Gastrocnemius medialis (tissue), 4 donors: ENCODE data around the gene FAM13A. TPM values are rescaled to one million over a fixed set of nuclear protein-coding genes. Genes with fewer than 3 reads are reported as not detected.

Experiments used
- ATAC-seq, 2 donors: fragments of 150-250 bp; one replicate each; pipeline ENCODE4 v1.9.1; 2016
- DNase-seq, 2 donors: peaks; one replicate each; pipeline ENCODE4 v3.0.0-alpha.2; 2019
- H3K27ac ChIP-seq, 4 donors: fragments of 200-600 bp; sonication (generic); 1 replicate in 1 of 4; 2 replicates in 3 of 4; pipeline ENCODE4 v1.5.1; 2016 to 2018; ENCODE audit warnings: mild to moderate bottlenecking in 2 of 4, moderate library complexity in 1 of 4
- H3K27me3 ChIP-seq, 3 donors: fragments of 200-600 bp; sonication (generic) in 2 of 3; 1 replicate in 1 of 3; 2 replicates in 2 of 3; pipeline versions ENCODE4 v1.5.1 to v1.6.0; 2016 to 2019; ENCODE audit warnings: mild to moderate bottlenecking in 1 of 3, moderate library complexity in 1 of 3
- H3K36me3 ChIP-seq, 2 donors: fragments of 200-600 bp; sonication (generic) in 1 of 2; one replicate each; pipeline ENCODE4 v1.5.1; 2017 to 2018
- H3K4me1 ChIP-seq, 2 donors: fragments of 200-600 bp; sonication (generic) in 1 of 2; one replicate each; pipeline ENCODE4 v1.5.1; 2016 to 2017; ENCODE audit warnings: mild to moderate bottlenecking in 2 of 2
- H3K4me3 ChIP-seq, 4 donors: fragments of 200-600 bp; sonication (generic) in 3 of 4; 1 replicate in 1 of 4; 2 replicates in 3 of 4; pipeline ENCODE4 v1.5.1; 2016 to 2019; ENCODE audit warnings: mild to moderate bottlenecking in 2 of 4
- H3K9me3 ChIP-seq, 3 donors: fragments of 200-600 bp; sonication (generic) in 2 of 3; 1 replicate in 1 of 3; 2 replicates in 2 of 3; pipeline ENCODE4 v1.5.1; 2016 to 2019
- POLR2A ChIP-seq, 2 donors: fragments of 450-650 bp; IDR thresholded peaks; one replicate each; pipeline ENCODE4 v1.6.1; 2017; ENCODE audit warnings: antibody characterized with exemption in 2 of 2, mild to moderate bottlenecking in 2 of 2, moderate library complexity in 2 of 2
- in situ Hi-C, 4 donors: fragments of 200-750 bp; cut with MboI; loops; one replicate each; pipeline versions ENCODE4 v1.15.0 to v1.8.0; 2017; ENCODE audit warnings: low sequenced_read_pairs in 4 of 4
- intact Hi-C: fragments of 100-400 bp; cut with DNase I; formaldehyde crosslinking; loops from one replicate; pipeline ENCODE4 v1.15.1; 2023; ENCODE audit warnings: low total_unique reads
- total RNA-seq, 4 donors: library from RNA; depleted of rRNA; stranded (reverse); fragments of >200 nt; gene quantifications; one replicate each; pipeline versions ENCODE4 v1.1.0 to v1.2.3, GENCODE V29; 2016
- TF ChIP-seq, protein P1 (sequence below), 5 experiments: fragments of 450-650 bp in 3 of 5; fragments of 200-600 bp in 2 of 5; sonication (generic) in 2 of 5; IDR thresholded peaks in 4 of 5; conservative IDR thresholded peaks in 1 of 5; 1 replicate in 4 of 5; 2 replicates in 1 of 5; pipeline ENCODE4 v1.5.1; 2016 to 2019; ENCODE audit warnings: antibody characterized with exemption in 5 of 5, mild to moderate bottlenecking in 3 of 5, moderate library complexity in 3 of 5

Gene FAM13A
- total RNA-seq, 4 donors from 2014 or later, result 6.7 to 14.1 (median 11.4) TPM

DNA sequence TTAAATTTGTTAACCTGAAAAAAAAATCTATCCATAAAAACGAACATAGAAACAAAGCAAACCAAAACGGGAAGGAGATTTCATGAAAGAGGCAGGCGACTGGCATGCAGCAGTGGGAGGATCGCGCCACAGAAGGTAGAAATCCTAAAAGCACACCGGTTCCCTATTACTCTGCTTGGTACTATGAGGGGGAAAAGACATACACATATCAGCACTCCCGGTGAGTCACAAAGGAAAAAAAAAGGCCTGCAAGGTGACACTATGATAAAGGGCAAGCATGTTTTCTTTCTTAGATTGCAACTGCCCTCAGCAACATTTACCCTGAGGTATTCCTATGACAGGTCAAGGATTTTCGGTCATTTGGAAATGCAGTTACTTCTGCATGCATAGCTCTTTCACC lies 298.7 kb downstream of the FAM13A start:
- H3K27me3 ChIP-seq, result no peaks in the 10 kb centered on the region
- intact Hi-C loops, result no loop called here
- peaks cover 9 to 26% of the 10 kb centered on the region in 2 donors for H3K4me1 ChIP-seq
- H3K36me3 ChIP-seq, result peaks cover 0 to 3% of the 10 kb centered on the region in 2 donors
- H3K4me3 ChIP-seq, result peak overlapping the region; percentile 47 to 61 (median 49)
- in situ Hi-C loops, result no loop called here
- TF ChIP-seq POLR2A (IDR thresholded peaks at IDR 0.05), result no peak
- TF ChIP-seq, protein P1, sequence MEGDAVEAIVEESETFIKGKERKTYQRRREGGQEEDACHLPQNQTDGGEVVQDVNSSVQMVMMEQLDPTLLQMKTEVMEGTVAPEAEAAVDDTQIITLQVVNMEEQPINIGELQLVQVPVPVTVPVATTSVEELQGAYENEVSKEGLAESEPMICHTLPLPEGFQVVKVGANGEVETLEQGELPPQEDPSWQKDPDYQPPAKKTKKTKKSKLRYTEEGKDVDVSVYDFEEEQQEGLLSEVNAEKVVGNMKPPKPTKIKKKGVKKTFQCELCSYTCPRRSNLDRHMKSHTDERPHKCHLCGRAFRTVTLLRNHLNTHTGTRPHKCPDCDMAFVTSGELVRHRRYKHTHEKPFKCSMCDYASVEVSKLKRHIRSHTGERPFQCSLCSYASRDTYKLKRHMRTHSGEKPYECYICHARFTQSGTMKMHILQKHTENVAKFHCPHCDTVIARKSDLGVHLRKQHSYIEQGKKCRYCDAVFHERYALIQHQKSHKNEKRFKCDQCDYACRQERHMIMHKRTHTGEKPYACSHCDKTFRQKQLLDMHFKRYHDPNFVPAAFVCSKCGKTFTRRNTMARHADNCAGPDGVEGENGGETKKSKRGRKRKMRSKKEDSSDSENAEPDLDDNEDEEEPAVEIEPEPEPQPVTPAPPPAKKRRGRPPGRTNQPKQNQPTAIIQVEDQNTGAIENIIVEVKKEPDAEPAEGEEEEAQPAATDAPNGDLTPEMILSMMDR (IDR thresholded peaks at IDR 0.05 in 4 of 5, conservative IDR thresholded peaks at IDR 0.05 in 1 of 5), result no peak
- ATAC-seq (peak; percentile 53 to 75), DNase-seq (no peak)
- H3K9me3 ChIP-seq, result no peaks in the 10 kb centered on the region
- H3K27ac ChIP-seq, result peak overlapping the region; percentile 32 to 77 (median 68)

DNA sequence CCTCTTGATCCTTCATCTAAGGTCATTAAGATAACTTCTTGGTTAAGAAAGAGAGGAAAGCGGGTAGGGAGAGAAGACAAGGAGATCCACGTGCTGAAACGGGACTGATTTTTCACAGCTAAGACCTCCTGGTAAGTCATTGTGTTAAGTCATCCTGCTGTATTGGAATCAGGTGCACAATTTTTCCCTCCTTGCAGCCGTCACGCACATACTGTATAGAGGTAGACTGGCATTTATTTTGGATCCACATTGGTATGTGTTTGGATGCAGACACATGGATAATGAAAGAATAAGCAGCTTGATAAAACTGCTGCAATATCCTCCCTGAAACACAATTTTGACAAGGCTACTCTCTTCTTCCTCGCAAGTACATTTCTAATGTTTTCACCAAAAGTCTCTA lies 299.2 kb downstream of the FAM13A start:
- in situ Hi-C loops (no loop called here), intact Hi-C loops (no loop called here)
- Histone ChIP-seq H3K9me3 (no peaks in the 10 kb centered on the region), H3K4me3 (peak overlapping the region; percentile 47 to 61 (median 49)), H3K36me3 (peaks cover 0 to 3% of the 10 kb centered on the region in 2 donors), H3K4me1 (peaks cover 9 to 26% of the 10 kb centered on the region in 2 donors), H3K27ac (peak overlapping the region in 3 of 4 donors; percentile 62 to 77 (median 75)), H3K27me3 (no peaks in the 10 kb centered on the region)
- DNase-seq (no peak), ATAC-seq (peak in 1 of 2 donors; percentile 9)
- TF ChIP-seq, protein P1 (IDR thresholded peaks at IDR 0.05 in 4 of 5, conservative IDR thresholded peaks at IDR 0.05 in 1 of 5), result no peak
- TF ChIP-seq POLR2A (IDR thresholded peaks at IDR 0.05), result no peak

DNA sequence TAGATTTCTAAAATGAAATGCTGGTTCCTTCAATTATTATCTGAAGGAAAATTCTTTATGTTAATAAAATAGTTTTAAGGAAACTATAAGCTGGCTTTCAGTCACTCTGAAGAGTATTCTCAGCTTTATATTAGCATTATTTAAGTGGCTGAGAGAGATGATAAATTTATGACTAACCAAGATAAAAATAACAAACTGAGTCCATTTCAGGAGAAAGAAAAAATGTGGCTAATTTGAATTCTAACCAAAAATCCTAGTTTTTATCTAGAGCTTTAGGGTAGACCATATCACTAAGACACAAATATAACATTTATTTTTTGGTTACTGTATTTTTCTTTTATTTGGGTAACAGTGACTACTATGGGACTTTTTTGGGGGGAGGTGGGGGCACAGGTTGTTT lies 299.9 kb downstream of the FAM13A start:
- no peak for TF ChIP-seq POLR2A (IDR thresholded peaks at IDR 0.05)
- TF ChIP-seq, protein P1 (IDR thresholded peaks at IDR 0.05 in 4 of 5, conservative IDR thresholded peaks at IDR 0.05 in 1 of 5), result no peak
- intact Hi-C loops, result no loop called here
- Histone ChIP-seq H3K4me3 (peak overlapping the region in 1 of 4 donors; percentile 47), H3K27ac (peak overlapping the region in 3 of 4 donors; percentile 62 to 77 (median 75)), H3K27me3 (no peaks in the 10 kb centered on the region), H3K4me1 (peaks cover 9 to 26% of the 10 kb centered on the region in 2 donors), H3K36me3 (peaks cover 0 to 2% of the 10 kb centered on the region in 2 donors), H3K9me3 (no peaks in the 10 kb centered on the region)
- in situ Hi-C loops, result no loop called here
- DNase-seq (no peak), ATAC-seq (no peak)

DNA sequence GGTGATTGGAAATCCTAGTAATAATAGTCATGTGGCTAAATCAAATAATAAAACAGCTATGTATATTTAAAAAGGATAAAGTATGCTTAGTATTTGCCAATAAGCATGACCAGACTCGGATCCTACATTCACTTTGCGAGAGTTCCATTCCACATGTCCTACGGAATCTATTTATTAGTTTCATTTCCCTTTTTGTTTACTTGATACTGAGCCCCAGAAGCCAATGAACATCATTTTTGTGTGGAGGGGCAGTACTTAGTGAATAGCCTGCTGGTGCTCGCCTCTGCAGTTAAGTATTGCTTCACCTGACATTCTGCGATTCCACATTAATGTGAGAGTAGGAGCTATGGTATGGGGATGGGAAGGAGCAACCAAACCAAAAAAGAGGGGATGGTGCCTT lies 300.8 kb downstream of the FAM13A start:
- no peaks in the 10 kb centered on the region for H3K9me3 ChIP-seq
- in situ Hi-C loops, result no loop called here
- H3K27me3 ChIP-seq, result no peaks in the 10 kb centered on the region
- TF ChIP-seq, protein P1 (IDR thresholded peaks at IDR 0.05 in 4 of 5, conservative IDR thresholded peaks at IDR 0.05 in 1 of 5), result no peak
- no peak for TF ChIP-seq POLR2A (IDR thresholded peaks at IDR 0.05)
- H3K36me3 ChIP-seq, result no peaks in the 10 kb centered on the region
- DNase-seq (no peak), ATAC-seq (no peak)
- H3K4me3 ChIP-seq, result no peak overlapping the region
- no peak overlapping the region for H3K27ac ChIP-seq
- peaks cover 9 to 26% of the 10 kb centered on the region in 2 donors for H3K4me1 ChIP-seq
- intact Hi-C loops, result no loop called here

DNA sequence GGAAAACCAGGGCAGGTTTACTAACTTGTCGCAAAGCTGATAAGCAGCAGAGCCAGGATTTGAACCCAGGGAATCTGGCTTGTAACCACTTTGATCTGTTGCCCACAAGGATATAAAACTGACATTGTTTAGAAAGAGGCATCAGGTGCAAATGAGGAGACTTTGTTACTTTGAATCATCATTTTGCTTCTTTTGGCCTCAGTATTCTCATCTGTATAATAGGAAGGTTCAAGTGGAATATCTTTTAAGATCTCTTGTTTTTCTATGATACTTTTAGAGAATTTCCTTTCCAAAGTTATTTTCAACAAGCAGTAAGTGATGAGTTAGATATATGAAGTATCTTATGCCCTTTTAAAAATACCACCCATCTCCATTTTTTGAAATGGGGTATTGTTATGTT lies 301.5 kb downstream of the FAM13A start:
- H3K27ac ChIP-seq, result no peak overlapping the region
- TF ChIP-seq POLR2A (IDR thresholded peaks at IDR 0.05), result no peak
- H3K4me1 ChIP-seq, result peaks cover 9 to 26% of the 10 kb centered on the region in 2 donors
- no peak for DNase-seq
- H3K9me3 ChIP-seq, result no peaks in the 10 kb centered on the region
- ATAC-seq, result no peak
- intact Hi-C loops (no loop called here), in situ Hi-C loops (no loop called here)
- peaks cover 0 to 3% of the 10 kb centered on the region in 2 donors for H3K36me3 ChIP-seq
- no peak overlapping the region for H3K4me3 ChIP-seq
- no peaks in the 10 kb centered on the region for H3K27me3 ChIP-seq
